HepG2 (cell line): ENCODE data around the gene BCAS3. TPM values are rescaled to one million over a fixed set of nuclear protein-coding genes. Genes with fewer than 3 reads are reported as not detected.

Experiments
- BORCS8-MEF2B ChIP-seq: sonication (generic); formaldehyde crosslinking; IDR thresholded peaks from 2 replicates; pipeline ENCODE4 v1.8.0; 2022; ENCODE audit warnings: mild to moderate bottlenecking, missing genetic modification reagents
- DMAP1 ChIP-seq: IDR thresholded peaks from 2 replicates; pipeline ENCODE4 v1.6.1; 2016
- GABPA ChIP-seq, 2 experiments: IDR thresholded peaks; 2 replicates each; pipeline ENCODE4 v1.6.1; 2011 to 2016; ENCODE audit warnings: low read depth in 2 of 2, low read length in 1 of 2, missing biosample characterization in 1 of 2, missing genetic modification characterization in 1 of 2
- GATAD1 ChIP-seq: IDR thresholded peaks from 2 replicates; pipeline ENCODE4 v1.6.1; 2016; ENCODE audit warnings: missing genetic modification reagents, missing compliant biosample characterization
- GTF3A ChIP-seq: sonication (generic); formaldehyde crosslinking; conservative IDR thresholded peaks from 2 replicates; pipeline ENCODE4 v1.4.0; 2020; ENCODE audit warnings: mild to moderate bottlenecking, missing genetic modification reagents
- HDAC2 ChIP-seq: sonication (generic); formaldehyde crosslinking; IDR thresholded peaks from 2 replicates; pipeline ENCODE4 v1.4.0; 2020; ENCODE audit warnings: missing genetic modification reagents
- HIVEP1 ChIP-seq: sonication (generic); formaldehyde crosslinking; IDR thresholded peaks from 2 replicates; pipeline ENCODE4 v1.4.0; 2020; ENCODE audit warnings: mild to moderate bottlenecking, missing genetic modification reagents
- KLF12 ChIP-seq: sonication (generic); formaldehyde crosslinking; IDR thresholded peaks from 2 replicates; pipeline ENCODE4 v1.4.0; 2020; ENCODE audit warnings: missing genetic modification reagents, borderline replicate concordance
- NFATC3 ChIP-seq: sonication (generic); formaldehyde crosslinking; IDR thresholded peaks from 2 replicates; pipeline ENCODE4 v1.5.1; 2020; ENCODE audit warnings: mild to moderate bottlenecking, missing genetic modification reagents
- NFIC ChIP-seq: IDR thresholded peaks from 2 replicates; pipeline ENCODE4 v1.6.1; 2012; ENCODE audit warnings: mild to moderate bottlenecking, low read length, inconsistent platforms
- NPAS2 ChIP-seq: sonication (generic); formaldehyde crosslinking; IDR thresholded peaks from 2 replicates; pipeline ENCODE4 v1.8.0; 2022; ENCODE audit warnings: mild to moderate bottlenecking, missing genetic modification reagents, borderline replicate concordance
- NR2F1 ChIP-seq, 2 experiments: fragments of 450-650 bp in 1 of 2; formaldehyde crosslinking in 1 of 2; IDR thresholded peaks; 2 replicates each; pipeline versions ENCODE4 v1.5.0 to v1.6.1; 2016 to 2020; ENCODE audit warnings: mild to moderate bottlenecking in 1 of 2, missing compliant biosample characterization in 1 of 2, missing genetic modification reagents in 1 of 2, moderate library complexity in 1 of 2
- SRY ChIP-seq: sonication (generic); formaldehyde crosslinking; IDR thresholded peaks from 2 replicates; pipeline ENCODE4 v1.8.0; 2022; ENCODE audit warnings: mild to moderate bottlenecking, missing genetic modification reagents
- TBX2 ChIP-seq: sonication (generic); formaldehyde crosslinking; IDR thresholded peaks from 2 replicates; pipeline ENCODE4 v1.5.0; 2020; ENCODE audit warnings: missing genetic modification reagents, mild to moderate bottlenecking, borderline replicate concordance
- ZNF17 ChIP-seq: sonication (generic); formaldehyde crosslinking; IDR thresholded peaks from 2 replicates; pipeline ENCODE4 v1.5.0; 2020; ENCODE audit warnings: mild to moderate bottlenecking, missing genetic modification reagents
- ZNF431 ChIP-seq: sonication (generic); formaldehyde crosslinking; IDR thresholded peaks from 2 replicates; pipeline ENCODE4 v1.9.0; 2022; ENCODE audit warnings: missing genetic modification reagents, low read depth, mild to moderate bottlenecking, borderline replicate concordance
- ZNF713 ChIP-seq: sonication (generic); formaldehyde crosslinking; IDR thresholded peaks from 2 replicates; pipeline ENCODE4 v1.4.0; 2020; ENCODE audit warnings: mild to moderate bottlenecking, missing genetic modification reagents
- ZNF891 ChIP-seq: sonication (generic); formaldehyde crosslinking; IDR thresholded peaks from 2 replicates; pipeline ENCODE4 v1.5.0; 2020; ENCODE audit warnings: mild to moderate bottlenecking, missing genetic modification reagents
- polyA plus RNA-seq, 8 experiments: library from polyadenylated mRNA; depleted of rRNA in 3 of 8; stranded (reverse) in 7 of 8; unstranded in 1 of 8; fragments of >200 nt; fragmentation: Illumina TruSeq in 4 of 8; extraction: Trizol in 4 of 8; gene quantifications; 2 replicates each; pipeline versions ENCODE4 v1.2.1 to v1.2.3, GENCODE V29; 2011 to 2016; ENCODE audit warnings: low read depth in 4 of 8, missing spikeins in 1 of 8, mixed read lengths in 1 of 8; ENCODE audit not compliant: insufficient read depth in 1 of 8
- total RNA-seq, 5 experiments: library from RNA; depleted of rRNA; stranded (reverse); fragments of >200 nt; fragmentation: Illumina TruSeq; extraction: Trizol; gene quantifications; 2 replicates each; pipeline ENCODE4 v1.2.3, GENCODE V29; 2016; ENCODE audit warnings: low read depth in 1 of 5
- TF ChIP-seq, protein P1 (sequence below): sonication (generic); formaldehyde crosslinking; conservative IDR thresholded peaks from 2 replicates; pipeline ENCODE4 v1.5.0; 2020; ENCODE audit warnings: missing genetic modification reagents
- TF ChIP-seq, protein P2 (sequence below): sonication (generic); formaldehyde crosslinking; IDR thresholded peaks from 2 replicates; pipeline ENCODE4 v1.4.0; 2020; ENCODE audit warnings: mild to moderate bottlenecking, missing genetic modification reagents
- TF ChIP-seq, protein P3 (sequence below): sonication (generic); formaldehyde crosslinking; IDR thresholded peaks from 2 replicates; pipeline ENCODE4 v1.4.0; 2020; ENCODE audit warnings: missing genetic modification reagents
- TF ChIP-seq, protein P4 (sequence below): sonication (generic); formaldehyde crosslinking; IDR thresholded peaks from 2 replicates; pipeline ENCODE4 v1.4.0; 2020; ENCODE audit warnings: missing genetic modification reagents

The BCAS3 gene
- total and polyA plus RNA-seq, 2 of the 13 experiments (the other 11 are each of a cell fraction or from before 2014, with no cell fraction given): 10.7 to 11.2 TPM

DNA sequence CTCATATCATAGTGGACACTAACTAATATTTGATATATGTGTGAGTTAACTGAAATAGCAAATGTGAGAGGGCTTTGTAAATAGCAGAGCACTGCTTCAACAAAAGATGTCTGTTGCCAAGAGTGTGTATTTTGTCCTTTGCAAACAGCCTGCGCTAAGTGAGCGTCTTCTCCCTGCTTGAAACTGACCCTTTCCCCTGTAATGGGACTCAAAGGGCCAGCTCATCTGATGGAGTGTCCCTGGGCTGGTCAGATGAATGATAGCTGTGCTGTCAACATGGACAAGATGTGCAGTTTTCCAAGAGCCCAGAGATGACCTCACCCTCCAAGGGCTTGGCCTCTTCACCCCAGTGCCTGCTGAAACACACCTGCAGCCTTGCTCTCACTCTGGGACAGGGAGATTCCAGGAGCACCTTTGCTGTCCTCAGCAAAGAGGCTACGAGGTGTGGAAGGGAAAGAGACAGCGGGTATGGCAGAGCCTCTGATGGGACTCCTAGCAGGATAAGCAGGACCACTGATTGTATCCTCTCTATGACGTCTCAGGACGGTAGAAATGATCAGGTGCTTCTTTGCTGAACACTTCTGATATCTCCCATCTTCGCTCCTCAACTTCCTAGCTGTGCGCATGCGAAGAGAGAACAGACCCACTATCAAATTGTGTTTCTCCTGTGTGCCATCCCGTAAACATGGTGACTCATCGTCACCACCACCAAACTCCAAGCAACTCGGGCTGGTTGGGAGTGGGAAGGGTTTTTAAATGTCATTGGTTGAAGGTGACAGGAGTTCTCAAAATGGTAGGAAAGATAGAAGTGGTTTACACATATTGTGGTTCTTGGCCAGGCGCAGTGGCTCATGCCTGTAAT is 686.2 kb downstream of the BCAS3 start (continued):
- no peak for TF ChIP-seq KLF12 (CRISPR knock-in tag)
- TF ChIP-seq HIVEP1 (CRISPR knock-in tag): no peak
- TF ChIP-seq DMAP1: peak; percentile 60; the same call in 1 of the 2 replicates
- no peak for TF ChIP-seq ZNF713 (CRISPR knock-in tag)
- TF ChIP-seq TBX2 (CRISPR knock-in tag): peak; percentile 93
- peak; percentile 95 for TF ChIP-seq HDAC2
- TF ChIP-seq SRY (CRISPR knock-in tag): no peak; the same call in 1 of the 2 replicates
- TF ChIP-seq, protein P1, sequence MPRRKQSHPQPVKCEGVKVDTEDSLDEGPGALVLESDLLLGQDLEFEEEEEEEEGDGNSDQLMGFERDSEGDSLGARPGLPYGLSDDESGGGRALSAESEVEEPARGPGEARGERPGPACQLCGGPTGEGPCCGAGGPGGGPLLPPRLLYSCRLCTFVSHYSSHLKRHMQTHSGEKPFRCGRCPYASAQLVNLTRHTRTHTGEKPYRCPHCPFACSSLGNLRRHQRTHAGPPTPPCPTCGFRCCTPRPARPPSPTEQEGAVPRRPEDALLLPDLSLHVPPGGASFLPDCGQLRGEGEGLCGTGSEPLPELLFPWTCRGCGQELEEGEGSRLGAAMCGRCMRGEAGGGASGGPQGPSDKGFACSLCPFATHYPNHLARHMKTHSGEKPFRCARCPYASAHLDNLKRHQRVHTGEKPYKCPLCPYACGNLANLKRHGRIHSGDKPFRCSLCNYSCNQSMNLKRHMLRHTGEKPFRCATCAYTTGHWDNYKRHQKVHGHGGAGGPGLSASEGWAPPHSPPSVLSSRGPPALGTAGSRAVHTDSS: no peak
- TF ChIP-seq ZNF17 (CRISPR knock-in tag): no peak
- no peak for TF ChIP-seq ZNF431
- no peak for TF ChIP-seq GABPA (IDR thresholded peaks at IDR 0.05; ENCODE audit: low read depth, low read length)
- no peak for TF ChIP-seq GABPA (CRISPR knock-in tag; IDR thresholded peaks at IDR 0.05; ENCODE audit: low read depth)
- TF ChIP-seq NFATC3 (CRISPR knock-in tag): 0 out of 2 replicates have a peak, but pooled peaks have one; percentile 34
- peak; percentile 94 for TF ChIP-seq NFIC
- TF ChIP-seq GTF3A (CRISPR knock-in tag): no peak
- TF ChIP-seq NR2F1 (CRISPR knock-in tag; IDR thresholded peaks at IDR 0.05): peak in 1 of 2 experiments; percentile 81; a peak in 3 of 4 replicates
- TF ChIP-seq ZNF891 (CRISPR knock-in tag): peak; percentile 20; the same call in 1 of the 2 replicates
- no peak; the same call in 1 of the 2 replicates for TF ChIP-seq GATAD1
- TF ChIP-seq, protein P2, sequence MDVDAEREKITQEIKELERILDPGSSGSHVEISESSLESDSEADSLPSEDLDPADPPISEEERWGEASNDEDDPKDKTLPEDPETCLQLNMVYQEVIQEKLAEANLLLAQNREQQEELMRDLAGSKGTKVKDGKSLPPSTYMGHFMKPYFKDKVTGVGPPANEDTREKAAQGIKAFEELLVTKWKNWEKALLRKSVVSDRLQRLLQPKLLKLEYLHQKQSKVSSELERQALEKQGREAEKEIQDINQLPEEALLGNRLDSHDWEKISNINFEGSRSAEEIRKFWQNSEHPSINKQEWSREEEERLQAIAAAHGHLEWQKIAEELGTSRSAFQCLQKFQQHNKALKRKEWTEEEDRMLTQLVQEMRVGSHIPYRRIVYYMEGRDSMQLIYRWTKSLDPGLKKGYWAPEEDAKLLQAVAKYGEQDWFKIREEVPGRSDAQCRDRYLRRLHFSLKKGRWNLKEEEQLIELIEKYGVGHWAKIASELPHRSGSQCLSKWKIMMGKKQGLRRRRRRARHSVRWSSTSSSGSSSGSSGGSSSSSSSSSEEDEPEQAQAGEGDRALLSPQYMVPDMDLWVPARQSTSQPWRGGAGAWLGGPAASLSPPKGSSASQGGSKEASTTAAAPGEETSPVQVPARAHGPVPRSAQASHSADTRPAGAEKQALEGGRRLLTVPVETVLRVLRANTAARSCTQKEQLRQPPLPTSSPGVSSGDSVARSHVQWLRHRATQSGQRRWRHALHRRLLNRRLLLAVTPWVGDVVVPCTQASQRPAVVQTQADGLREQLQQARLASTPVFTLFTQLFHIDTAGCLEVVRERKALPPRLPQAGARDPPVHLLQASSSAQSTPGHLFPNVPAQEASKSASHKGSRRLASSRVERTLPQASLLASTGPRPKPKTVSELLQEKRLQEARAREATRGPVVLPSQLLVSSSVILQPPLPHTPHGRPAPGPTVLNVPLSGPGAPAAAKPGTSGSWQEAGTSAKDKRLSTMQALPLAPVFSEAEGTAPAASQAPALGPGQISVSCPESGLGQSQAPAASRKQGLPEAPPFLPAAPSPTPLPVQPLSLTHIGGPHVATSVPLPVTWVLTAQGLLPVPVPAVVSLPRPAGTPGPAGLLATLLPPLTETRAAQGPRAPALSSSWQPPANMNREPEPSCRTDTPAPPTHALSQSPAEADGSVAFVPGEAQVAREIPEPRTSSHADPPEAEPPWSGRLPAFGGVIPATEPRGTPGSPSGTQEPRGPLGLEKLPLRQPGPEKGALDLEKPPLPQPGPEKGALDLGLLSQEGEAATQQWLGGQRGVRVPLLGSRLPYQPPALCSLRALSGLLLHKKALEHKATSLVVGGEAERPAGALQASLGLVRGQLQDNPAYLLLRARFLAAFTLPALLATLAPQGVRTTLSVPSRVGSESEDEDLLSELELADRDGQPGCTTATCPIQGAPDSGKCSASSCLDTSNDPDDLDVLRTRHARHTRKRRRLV: no peak
- TF ChIP-seq NPAS2 (CRISPR knock-in tag): no peak
- TF ChIP-seq, protein P3, sequence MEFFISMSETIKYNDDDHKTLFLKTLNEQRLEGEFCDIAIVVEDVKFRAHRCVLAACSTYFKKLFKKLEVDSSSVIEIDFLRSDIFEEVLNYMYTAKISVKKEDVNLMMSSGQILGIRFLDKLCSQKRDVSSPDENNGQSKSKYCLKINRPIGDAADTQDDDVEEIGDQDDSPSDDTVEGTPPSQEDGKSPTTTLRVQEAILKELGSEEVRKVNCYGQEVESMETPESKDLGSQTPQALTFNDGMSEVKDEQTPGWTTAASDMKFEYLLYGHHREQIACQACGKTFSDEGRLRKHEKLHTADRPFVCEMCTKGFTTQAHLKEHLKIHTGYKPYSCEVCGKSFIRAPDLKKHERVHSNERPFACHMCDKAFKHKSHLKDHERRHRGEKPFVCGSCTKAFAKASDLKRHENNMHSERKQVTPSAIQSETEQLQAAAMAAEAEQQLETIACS (CRISPR knock-in tag): no peak
- 0 out of 2 replicates have a peak, but pooled peaks have one; percentile 39 for TF ChIP-seq BORCS8-MEF2B (CRISPR knock-in tag)
- TF ChIP-seq, protein P4, sequence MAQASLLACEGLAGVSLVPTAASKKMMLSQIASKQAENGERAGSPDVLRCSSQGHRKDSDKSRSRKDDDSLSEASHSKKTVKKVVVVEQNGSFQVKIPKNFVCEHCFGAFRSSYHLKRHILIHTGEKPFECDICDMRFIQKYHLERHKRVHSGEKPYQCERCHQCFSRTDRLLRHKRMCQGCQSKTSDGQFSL (CRISPR knock-in tag): no peak
